HG02759 (cell line): ENCODE data around the gene FGFR2.
A peak's percentile ranks its signal among the peaks of the same experiment; 100 is the strongest.

Source experiments
- ATAC-seq: cut with Tn5 transposase; IDR thresholded peaks from one replicate; pipeline ENCODE4 v1.9.1; 2021; ENCODE audit warnings: mild to moderate bottlenecking, moderate library complexity; ENCODE audit not compliant: unreplicated experiment

The FGFR2 gene

GRCh38 chr10:121598263-121599249 lies at the start of gene FGFR2:
Gene FGFR2, minus strand, starts transcription at chr10:121598444. Its CDS starts 4,627 bp downstream, at chr10:121593817.
- peak; percentile 87 for ATAC-seq

DNA sequence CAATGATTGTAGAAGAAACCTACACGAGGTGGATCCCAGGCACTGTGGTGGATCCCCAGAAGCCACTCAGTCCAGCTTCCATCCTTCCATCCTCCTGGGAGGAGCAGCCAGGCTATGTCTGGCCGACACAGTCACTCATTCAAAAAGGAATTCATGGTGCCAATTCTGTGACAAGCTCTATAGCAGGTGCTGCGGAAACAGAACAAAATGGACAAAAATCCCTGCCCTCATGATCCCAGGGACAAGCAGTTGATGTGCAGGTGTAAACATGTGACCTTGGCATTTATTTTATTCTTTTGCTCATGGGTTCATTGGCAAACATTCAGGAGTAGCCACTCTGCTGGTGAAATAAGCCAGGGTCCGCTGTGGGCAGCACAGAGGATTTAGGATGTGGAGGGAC lies 49.2 kb upstream of the FGFR2 start:
- no peak for ATAC-seq

DNA sequence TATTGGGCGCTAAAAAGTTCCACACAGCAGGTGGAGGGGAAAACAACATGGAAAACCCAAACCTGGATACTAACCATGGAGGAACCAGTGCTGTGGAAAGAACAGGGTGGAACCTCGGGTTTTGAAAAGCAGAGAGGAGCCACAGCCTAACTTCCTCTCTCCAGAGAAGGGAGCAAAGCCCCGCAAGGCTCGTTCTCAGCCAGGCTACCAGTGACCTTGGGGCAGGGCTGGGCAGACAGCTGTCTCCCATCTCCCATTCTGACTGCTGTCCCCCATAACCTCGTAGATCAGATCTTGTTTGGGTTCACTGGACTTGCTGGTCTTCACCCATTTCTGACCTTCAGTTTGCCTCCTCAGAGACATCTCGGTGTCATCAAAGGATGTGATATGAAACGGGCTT lies 47.5 kb upstream of the FGFR2 start:
- ATAC-seq = no peak

GRCh38 chr10:121644501-121644900 lies 46.3 kb upstream of the FGFR2 start:
- ATAC-seq = no peak

DNA sequence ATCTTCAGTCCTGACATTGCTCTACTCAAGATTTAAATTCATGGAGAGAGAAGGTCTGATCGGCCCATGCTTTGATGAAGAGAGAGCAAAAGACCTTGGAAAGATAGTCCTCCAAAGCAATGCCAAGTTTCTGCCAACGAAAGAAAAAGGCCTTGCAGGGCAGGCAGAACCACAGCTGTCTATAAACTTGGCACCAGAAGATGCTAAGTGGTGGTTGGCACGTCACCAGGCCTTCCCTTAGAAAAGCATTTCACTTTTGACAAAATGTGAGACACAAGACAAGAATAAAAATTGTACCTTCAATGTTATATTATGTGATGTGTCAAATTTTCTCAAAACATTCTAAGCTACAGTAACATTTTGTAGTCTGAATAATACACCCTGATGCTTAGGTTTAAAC lies 42.0 kb upstream of the FGFR2 start:
- ATAC-seq = no peak

DNA sequence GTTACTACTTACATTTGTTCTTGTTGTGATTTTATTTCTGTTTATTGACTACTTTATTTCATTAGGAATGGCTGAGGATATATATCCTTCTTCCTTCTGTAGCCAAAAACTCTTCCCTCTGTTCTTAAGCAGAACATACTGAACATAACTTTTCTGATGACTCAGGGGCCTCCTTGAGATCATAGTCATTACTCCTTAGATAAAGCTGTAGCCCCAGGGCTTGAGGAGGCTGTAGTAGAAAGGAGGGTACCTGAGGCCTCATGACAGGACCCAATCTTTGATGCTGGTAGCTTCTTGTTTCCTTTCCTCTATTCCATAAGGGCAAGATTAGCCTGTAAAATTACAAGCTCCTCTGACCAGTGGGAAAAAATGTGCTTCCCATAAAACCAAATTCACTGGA lies 41.2 kb upstream of the FGFR2 start:
- no peak for ATAC-seq

DNA sequence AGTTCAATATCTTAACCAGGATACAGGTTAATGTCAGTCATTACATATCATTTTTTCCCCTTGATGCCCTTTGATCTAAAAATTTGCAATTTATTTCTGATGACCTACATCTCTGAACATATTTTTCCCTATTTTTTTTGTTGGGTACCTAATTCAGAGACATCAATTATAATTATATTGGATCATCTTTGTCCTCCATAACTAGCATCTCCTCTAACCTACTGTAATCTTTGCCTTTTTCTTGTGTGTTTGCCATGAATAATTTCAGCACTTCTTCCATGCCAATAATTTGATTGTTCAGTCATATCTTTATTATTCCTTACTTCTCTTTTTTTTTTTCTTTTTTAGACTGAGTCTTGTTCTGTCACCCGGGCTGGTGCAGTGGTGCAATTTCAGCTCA lies 39.2 kb upstream of the FGFR2 start:
- ATAC-seq = no peak

- ATAC-seq = no peak
Measured at GRCh38 chr10:121633056-121633455, 34.8 kb upstream of the FGFR2 start.

DNA sequence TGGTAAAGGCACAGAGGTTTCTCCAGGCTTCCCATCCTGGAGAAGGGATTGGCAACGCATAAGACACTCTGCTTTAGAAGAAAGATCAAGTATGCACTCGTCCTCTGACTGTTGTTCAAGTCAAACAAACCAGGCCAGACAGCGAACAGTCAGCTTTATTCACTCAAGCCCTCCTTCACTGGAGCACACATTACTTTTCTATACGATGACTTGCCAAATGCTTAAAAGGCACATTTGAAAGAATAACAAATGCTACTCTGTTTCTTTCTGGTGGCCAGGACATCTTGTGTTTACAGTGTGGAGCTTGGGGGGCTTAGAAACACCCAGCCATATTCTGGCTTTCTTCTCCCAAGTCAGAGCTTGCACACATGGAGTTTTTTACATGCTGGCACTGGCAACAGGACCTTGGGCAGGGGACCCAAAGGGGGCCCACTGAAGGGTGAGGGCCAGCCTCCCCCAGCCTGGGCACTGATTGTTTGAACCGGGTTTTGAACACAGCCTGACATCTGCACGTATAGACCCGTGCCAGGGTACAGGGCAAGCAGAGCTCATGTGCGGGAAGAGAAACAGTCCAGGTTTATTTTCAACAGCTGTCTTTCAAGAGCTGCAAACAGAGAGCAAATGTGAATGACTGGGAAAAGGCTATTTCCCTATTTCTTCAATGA lies 33.3 kb upstream of the FGFR2 start:
- ATAC-seq = no peak

- no peak for ATAC-seq
Measured at GRCh38 chr10:121628859-121629258, 30.6 kb upstream of the FGFR2 start.

DNA sequence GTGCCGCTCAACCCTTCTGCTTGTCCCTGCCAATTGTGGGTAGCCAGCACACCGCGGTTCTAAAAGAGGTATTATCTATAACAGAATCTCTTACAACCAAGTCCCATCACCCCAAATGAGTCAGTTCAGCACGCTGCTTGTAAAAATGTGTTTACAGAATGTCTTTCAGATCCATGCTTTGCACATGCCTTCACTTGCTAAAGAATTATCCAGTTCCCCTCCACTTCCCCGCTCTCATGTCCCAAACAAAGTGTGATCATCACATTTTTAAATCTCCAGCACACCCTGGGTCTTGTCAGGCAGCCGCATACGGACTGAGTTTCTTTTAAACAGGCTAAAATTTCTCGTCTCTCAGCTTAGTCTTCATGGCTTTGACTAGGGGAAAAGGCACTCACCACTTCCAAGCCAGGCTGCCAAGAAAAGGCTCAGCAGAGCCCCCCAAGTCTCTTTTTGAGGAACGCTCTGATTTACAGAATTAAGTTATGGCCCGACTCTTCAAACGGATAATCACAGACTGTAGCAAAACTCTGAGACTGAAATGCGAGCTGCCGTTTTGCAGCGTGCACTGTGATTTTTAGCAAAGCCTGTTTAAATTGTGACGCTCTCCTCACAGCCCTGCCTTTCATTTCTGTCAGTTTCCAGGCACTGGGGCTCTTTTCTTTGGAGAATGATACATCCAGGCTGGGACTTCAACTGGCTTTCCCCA lies 29.8 kb upstream of the FGFR2 start:
- no peak for ATAC-seq

GRCh38 chr10:121624836-121625486 lies 26.7 kb upstream of the FGFR2 start:
- ATAC-seq = no peak

GRCh38 chr10:121618906-121619305 lies 20.7 kb upstream of the FGFR2 start:
- ATAC-seq = no peak

- no peak for ATAC-seq
Measured at GRCh38 chr10:121617176-121617575, 18.9 kb upstream of the FGFR2 start.

GRCh38 chr10:121616291-121616690 lies 18.0 kb upstream of the FGFR2 start:
- ATAC-seq = no peak

GRCh38 chr10:121615836-121616235 lies 17.6 kb upstream of the FGFR2 start:
- ATAC-seq = no peak

DNA sequence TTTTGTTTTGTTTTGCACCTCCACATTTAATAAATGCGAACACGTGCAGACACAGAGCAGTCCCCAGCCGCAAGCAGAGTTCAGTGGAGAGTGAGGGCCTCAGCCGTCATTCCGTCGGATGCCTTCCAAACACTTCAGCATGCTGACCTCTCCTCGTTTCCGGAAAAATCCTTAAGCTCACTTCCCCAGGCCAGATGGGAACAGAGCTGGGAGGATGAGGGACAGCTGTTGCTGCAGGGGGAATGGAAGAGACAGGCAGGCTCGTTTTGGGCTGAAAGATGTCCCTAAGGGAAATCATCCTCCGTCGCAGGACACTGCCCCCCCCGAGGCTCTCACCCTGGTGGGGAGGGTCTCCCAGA lies 17.2 kb upstream of the FGFR2 start:
- ATAC-seq = no peak

- no peak for ATAC-seq
Measured at GRCh38 chr10:121614613-121615434, 16.6 kb upstream of the FGFR2 start.

DNA sequence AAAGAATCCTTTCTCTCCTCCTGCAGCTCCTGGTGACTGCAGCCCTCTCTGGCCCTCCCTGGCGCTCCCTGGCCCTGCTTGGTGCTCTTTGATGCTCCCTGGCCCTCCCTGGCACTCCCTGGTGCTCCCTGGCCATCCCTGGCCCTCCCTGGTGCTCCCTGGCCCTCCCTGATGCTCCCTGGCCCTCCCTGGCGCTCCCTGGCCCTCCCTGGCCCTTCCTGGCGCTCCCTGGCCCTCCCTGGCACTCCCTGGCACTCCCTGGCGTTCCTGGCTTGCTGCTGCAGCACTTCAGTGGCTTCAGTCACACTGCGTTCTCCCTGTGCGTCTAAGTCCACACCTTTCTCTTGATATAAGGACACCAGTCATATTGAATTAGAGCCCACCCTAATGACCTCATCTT lies 15.2 kb upstream of the FGFR2 start:
- no peak for ATAC-seq
